ENCODE results near the gene MAN2B2.

The MAN2B2 gene

DNA sequence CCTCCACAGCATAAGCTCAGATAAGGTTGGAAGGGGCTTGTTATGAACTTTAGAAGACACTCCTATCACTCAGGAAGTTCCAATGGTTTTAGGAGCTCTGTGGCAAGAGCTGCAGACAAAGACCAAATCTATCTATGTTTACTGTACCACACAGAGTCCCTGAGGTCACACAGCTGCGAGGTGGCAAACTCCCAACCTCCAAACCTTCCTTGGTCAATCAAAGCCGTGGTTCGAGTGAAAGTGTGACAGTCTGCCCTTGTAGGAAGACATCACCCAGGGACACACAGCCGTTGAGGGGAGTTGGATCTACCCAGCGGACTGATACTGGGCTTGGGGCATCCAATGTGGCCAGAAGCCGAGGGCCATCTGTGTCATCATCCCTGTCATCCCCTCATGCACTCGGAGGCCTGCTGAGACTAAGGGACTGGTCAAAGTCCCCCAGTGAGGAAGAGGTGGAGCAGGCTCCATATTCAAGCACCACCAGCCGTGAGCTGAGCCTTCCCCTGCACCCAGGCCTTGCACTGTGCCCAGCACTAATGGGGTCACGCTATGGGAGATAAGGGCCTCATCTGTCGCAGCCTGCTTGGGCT, 26.8 kb downstream of the MAN2B2 start:
- Mint-ChIP-seq H3K36me3 (ENCODE audit: low read depth) (peaks cover 100% of the 10 kb centered on the region), H3K9me3 (peaks cover 23% of the 10 kb centered on the region), H3K4me3 (no peak overlapping the region), H3K4me1 (ENCODE audit: low read depth) (no peaks in the 10 kb centered on the region), H3K27me3 (no peaks in the 10 kb centered on the region), H3K27ac (no peak overlapping the region)
- intact Hi-C loops (cut with micrococcal nuclease): no loop called here

DNA sequence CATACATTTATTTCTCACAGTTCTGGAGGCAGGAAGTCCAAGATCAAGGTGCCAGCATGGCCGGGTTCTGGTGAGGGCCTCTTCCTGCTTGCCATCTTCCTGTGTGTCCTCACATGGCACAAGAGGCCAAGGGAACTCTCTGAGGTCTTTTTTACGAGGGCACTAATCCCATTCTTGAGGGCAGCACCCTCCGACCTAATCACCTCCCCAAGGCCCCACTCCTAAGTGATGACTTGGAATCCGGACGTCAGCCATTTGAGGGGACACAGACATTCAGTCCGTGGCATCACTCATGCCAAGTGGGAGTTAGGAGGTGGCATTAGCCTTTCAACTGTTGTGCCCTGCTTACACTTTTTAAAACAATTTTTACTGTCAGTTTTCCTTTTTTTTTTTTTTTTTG, 27.3 kb downstream of the MAN2B2 start:
- Mint-ChIP-seq H3K27ac (no peak overlapping the region), H3K4me1 (ENCODE audit: low read depth) (no peaks in the 10 kb centered on the region), H3K9me3 (peaks cover 23% of the 10 kb centered on the region), H3K36me3 (ENCODE audit: low read depth) (peaks cover 100% of the 10 kb centered on the region), H3K4me3 (no peak overlapping the region), H3K27me3 (no peaks in the 10 kb centered on the region)
- intact Hi-C loops (cut with micrococcal nuclease): no loop called here

DNA sequence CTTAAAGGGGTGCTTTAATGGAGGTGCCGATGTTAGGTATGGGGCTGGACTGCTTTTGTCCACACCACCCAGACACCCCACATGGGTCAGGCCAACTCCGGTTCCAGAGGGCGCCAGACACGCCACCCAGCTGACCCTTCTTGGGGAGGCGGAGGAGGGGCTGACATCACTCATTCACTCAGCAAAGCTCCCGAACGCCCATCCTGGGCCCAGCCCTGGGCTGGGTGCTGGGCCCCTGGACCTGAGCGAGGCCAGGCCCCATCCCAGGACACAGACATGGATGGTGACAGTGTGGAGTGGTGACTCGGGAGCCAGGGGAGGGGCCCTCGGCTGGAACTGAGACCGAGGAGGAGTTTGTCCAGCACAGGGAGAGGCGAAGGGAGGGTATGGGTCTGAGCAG, 28.1 kb downstream of the MAN2B2 start:
- H3K27me3 Mint-ChIP-seq: no peaks in the 10 kb centered on the region
- H3K27ac Mint-ChIP-seq: no peak overlapping the region
- peaks cover 100% of the 10 kb centered on the region for H3K36me3 Mint-ChIP-seq (ENCODE audit: low read depth)
- H3K9me3 Mint-ChIP-seq: peaks cover 23% of the 10 kb centered on the region
- H3K4me3 Mint-ChIP-seq: no peak overlapping the region
- intact Hi-C loops (cut with micrococcal nuclease): no loop called here
- no peaks in the 10 kb centered on the region for H3K4me1 Mint-ChIP-seq (ENCODE audit: low read depth)

- peaks cover 23% of the 10 kb centered on the region for H3K9me3 Mint-ChIP-seq
- H3K4me3 Mint-ChIP-seq: no peak overlapping the region
- H3K27me3 Mint-ChIP-seq: no peaks in the 10 kb centered on the region
- H3K36me3 Mint-ChIP-seq (ENCODE audit: low read depth): peaks cover 100% of the 10 kb centered on the region
- intact Hi-C loops (cut with micrococcal nuclease): no loop called here
- no peak overlapping the region for H3K27ac Mint-ChIP-seq
- no peaks in the 10 kb centered on the region for H3K4me1 Mint-ChIP-seq (ENCODE audit: low read depth)
Measured at GRCh38 chr4:6605114-6605513, 30.1 kb downstream of the MAN2B2 start.

- intact Hi-C loops (cut with micrococcal nuclease): no loop called here
- H3K4me3 Mint-ChIP-seq: no peak overlapping the region
- H3K27ac Mint-ChIP-seq: no peak overlapping the region
- H3K4me1 Mint-ChIP-seq (ENCODE audit: low read depth): no peaks in the 10 kb centered on the region
- no peaks in the 10 kb centered on the region for H3K27me3 Mint-ChIP-seq
- peaks cover 23% of the 10 kb centered on the region for H3K9me3 Mint-ChIP-seq
- peaks cover 100% of the 10 kb centered on the region for H3K36me3 Mint-ChIP-seq (ENCODE audit: low read depth)
Measured at GRCh38 chr4:6605605-6606004, 30.6 kb downstream of the MAN2B2 start.

DNA sequence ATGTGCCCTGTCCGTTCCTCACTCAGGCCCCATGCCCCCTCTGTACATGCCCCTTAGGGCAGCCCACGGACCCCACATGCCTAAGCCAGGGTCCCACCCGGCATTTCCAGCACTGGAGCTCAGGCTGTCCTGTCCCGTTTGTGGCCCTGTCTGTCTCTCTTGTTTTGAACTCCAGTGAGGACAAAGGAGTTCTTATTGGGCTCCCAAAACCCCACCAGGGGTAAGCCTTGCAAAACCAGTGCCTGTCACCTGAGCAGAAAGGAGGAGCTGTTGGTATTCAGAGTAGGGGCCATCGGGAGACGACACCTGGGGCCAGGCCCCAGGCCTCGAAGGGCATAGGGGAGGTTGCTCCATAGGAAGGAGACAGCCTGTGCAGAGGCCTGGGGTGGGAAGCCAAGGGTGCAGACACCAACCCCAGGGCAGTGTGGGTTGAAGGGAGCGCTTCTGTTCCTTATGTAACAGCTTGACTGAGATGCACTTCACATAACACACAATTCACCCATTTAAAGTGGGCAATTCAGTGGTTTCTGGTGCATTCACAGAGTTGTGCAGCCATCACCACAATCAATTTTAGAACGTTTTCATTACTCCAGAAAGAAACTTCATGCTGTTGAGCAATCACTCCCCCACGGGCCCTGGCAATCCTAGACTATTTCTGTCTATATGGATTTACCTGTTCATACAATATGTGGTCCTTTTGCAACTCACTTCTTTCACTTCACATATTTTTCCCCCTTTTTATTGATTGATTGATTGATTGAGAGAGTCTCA, 31.7 kb downstream of the MAN2B2 start:
- Mint-ChIP-seq H3K27me3 (no peaks in the 10 kb centered on the region), H3K4me3 (no peak overlapping the region), H3K4me1 (ENCODE audit: low read depth) (no peaks in the 10 kb centered on the region), H3K36me3 (ENCODE audit: low read depth) (peaks cover 100% of the 10 kb centered on the region), H3K27ac (no peak overlapping the region), H3K9me3 (peaks cover 23% of the 10 kb centered on the region)
- intact Hi-C loops (cut with micrococcal nuclease): no loop called here

- H3K36me3 Mint-ChIP-seq (ENCODE audit: low read depth): peaks cover 100% of the 10 kb centered on the region
- H3K27ac Mint-ChIP-seq: no peak overlapping the region
Measured at GRCh38 chr4:6607368-6608055, 32.5 kb downstream of the MAN2B2 start.

DNA sequence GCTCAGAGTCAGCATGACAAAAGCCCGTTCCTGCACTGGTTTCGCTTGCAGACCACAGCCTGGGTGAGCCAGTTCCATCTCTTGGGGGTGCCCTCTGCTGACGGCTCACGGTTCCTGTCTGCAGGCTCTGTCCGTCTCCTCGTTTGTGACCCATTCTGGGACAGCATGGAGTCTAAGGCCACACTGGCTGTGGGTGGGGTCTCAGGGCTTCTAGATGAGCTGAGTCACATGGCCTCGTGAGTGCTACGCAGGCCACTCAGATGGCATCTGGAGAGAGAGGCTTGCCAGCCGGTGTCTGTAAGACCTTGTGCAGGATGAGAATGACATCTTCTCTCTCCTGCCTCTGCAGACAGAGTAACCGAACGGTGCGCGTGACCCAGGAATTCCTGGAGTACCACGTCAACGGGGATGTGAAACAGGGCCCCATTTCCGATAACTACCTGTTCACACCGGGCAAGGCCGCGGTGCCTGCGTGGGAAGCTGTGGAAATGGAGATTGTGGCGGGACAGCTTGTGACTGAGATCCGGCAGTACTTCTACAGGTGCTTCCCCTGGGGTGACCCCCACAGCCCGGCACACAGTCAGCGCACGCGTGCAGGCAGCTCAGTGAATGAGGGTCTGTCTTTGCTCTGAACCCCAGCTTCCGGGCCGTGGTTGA, 33.9 kb downstream of the MAN2B2 start:
- intact Hi-C loops (cut with micrococcal nuclease): no loop called here
- no peaks in the 10 kb centered on the region for H3K4me1 Mint-ChIP-seq (ENCODE audit: low read depth)
- peaks cover 15% of the 10 kb centered on the region for H3K9me3 Mint-ChIP-seq
- H3K4me3 Mint-ChIP-seq: no peak overlapping the region
- peaks cover 100% of the 10 kb centered on the region for H3K36me3 Mint-ChIP-seq (ENCODE audit: low read depth)
- no peak overlapping the region for H3K27ac Mint-ChIP-seq
- no peaks in the 10 kb centered on the region for H3K27me3 Mint-ChIP-seq

More at GRCh38 chr4:6607368-6608055, 32.5 kb downstream of the MAN2B2 start:
- intact Hi-C loops (cut with micrococcal nuclease): no loop called here
- no peak overlapping the region for H3K4me3 Mint-ChIP-seq
- no peaks in the 10 kb centered on the region for H3K4me1 Mint-ChIP-seq (ENCODE audit: low read depth)
- H3K27me3 Mint-ChIP-seq: no peaks in the 10 kb centered on the region
- H3K9me3 Mint-ChIP-seq: peaks cover 23% of the 10 kb centered on the region

- Mint-ChIP-seq H3K4me1 (ENCODE audit: low read depth) (no peaks in the 10 kb centered on the region), H3K27ac (no peak overlapping the region), H3K36me3 (ENCODE audit: low read depth) (peaks cover 100% of the 10 kb centered on the region), H3K27me3 (no peaks in the 10 kb centered on the region), H3K9me3 (peaks cover 9% of the 10 kb centered on the region), H3K4me3 (no peak overlapping the region)
- intact Hi-C loops (cut with micrococcal nuclease): no loop called here
Measured at GRCh38 chr4:6609415-6610079, 34.6 kb downstream of the MAN2B2 start.

DNA sequence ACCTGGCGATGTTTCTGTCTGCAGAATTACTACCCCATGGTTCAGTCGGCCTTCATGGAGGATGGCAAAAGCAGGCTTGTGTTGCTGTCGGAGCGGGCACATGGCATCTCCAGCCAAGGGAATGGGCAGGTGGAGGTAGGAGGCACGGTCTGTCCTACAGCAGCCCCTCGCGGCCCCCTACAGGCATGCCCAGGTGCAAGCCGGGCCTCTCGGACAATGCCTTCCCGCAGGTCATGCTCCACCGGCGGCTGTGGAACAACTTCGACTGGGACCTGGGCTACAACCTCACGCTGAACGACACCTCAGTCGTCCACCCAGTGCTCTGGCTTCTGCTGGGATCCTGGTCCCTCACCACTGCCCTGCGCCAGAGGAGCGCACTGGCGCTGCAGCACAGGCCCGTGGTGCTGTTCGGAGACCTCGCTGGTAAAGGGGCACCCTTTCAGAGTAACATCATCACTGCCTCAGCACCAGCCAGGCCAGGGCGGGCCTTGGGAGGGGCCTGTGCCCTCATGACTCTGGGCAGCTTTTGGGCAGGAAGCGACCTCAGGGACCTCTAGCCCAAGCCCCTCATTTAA, 36.0 kb downstream of the MAN2B2 start:
- intact Hi-C loops (cut with micrococcal nuclease): no loop called here
- H3K27me3 Mint-ChIP-seq: no peaks in the 10 kb centered on the region
- no peak overlapping the region for H3K4me3 Mint-ChIP-seq
- H3K4me1 Mint-ChIP-seq (ENCODE audit: low read depth): no peaks in the 10 kb centered on the region
- peaks cover 100% of the 10 kb centered on the region for H3K36me3 Mint-ChIP-seq (ENCODE audit: low read depth)
- no peaks in the 10 kb centered on the region for H3K9me3 Mint-ChIP-seq
- H3K27ac Mint-ChIP-seq: no peak overlapping the region

- Mint-ChIP-seq H3K9me3 (no peaks in the 10 kb centered on the region), H3K27me3 (no peaks in the 10 kb centered on the region), H3K36me3 (ENCODE audit: low read depth) (peaks cover 100% of the 10 kb centered on the region), H3K27ac (no peak overlapping the region), H3K4me3 (no peak overlapping the region), H3K4me1 (ENCODE audit: low read depth) (no peaks in the 10 kb centered on the region)
- intact Hi-C loops (cut with micrococcal nuclease): no loop called here
Measured at GRCh38 chr4:6612961-6613675, 38.1 kb downstream of the MAN2B2 start.

DNA sequence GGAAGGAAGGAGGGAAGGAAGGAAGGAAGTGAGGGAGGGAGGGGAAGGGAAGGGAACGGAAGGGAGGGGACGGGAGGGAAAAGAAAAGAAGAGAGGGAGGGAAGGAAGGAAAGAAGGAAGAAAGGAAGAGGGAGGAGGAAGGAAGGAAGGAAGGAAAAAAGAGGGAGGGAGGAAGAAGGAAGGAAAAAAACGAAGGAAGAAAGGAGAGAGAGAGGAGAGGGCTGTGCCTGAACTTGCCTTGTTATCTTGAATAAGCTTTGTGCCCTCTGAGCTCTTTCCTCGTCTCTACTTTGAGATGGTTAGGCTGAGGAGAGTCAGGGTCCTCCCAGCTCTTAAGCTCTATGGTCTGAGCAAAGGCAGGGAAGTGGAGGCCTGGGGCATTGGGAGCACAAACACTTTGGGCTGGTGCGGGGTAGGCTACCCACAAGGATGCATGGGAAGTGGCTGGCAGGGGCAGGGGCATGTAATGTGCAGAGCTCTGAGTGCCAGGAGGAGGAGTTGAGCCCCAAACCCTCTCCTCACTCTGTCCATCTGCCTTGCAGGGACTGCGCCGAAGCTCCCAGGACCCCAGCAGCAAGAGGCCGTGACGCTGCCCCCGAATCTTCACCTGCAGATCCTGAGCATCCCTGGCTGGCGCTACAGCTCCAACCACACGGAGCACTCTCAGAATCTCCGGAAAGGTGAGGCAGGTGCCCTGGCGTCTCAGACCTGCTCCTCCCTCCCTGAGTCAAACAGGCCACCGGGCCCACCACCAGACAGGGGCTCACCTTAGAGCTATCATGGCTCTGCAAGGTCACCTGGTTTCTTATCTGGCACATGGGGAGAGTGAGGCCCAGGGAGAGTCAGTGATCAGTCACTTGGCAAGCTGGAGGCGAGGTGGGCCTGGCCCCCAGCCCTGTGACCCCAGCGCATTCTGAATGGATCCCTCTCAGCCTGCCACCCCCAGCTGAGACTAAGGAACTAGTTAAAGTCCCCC, 39.0 kb downstream of the MAN2B2 start:
- Mint-ChIP-seq H3K36me3 (ENCODE audit: low read depth) (peaks cover 100% of the 10 kb centered on the region), H3K27ac (no peak overlapping the region)
- intact Hi-C loops (cut with micrococcal nuclease): no loop called here

More for the DNA sequence above, 39.0 kb downstream of the MAN2B2 start:
- Mint-ChIP-seq H3K4me1 (ENCODE audit: low read depth) (no peaks in the 10 kb centered on the region), H3K9me3 (no peaks in the 10 kb centered on the region), H3K27me3 (no peaks in the 10 kb centered on the region), H3K4me3 (no peak overlapping the region)

All from dendritic cell treated with granulocyte-macrophage colony-stimulating factor and Interleukin-4, amounts not matched to agents 40 ng/mL and 50 ng/mL, for 4 days (primary cell).